ENCODE data around the gene CPM. TPM values are rescaled to one million over a fixed set of nuclear protein-coding genes. Genes with fewer than 3 reads are reported as not detected.

Gene CPM
- total RNA-seq, 1 experiment from 2014 or later: 13.3 TPM

- no peak for DNase-seq (ENCODE audit: low read depth)
Observed at GRCh38 chr12:68905733-68906132, 27.2 kb downstream of the CPM start.

GRCh38 chr12:68904351-68904962 is 28.5 kb downstream of the CPM start:
- DNase-seq (ENCODE audit: low read depth): no peak

GRCh38 chr12:68903511-68903910 is 29.5 kb downstream of the CPM start:
- no peak for DNase-seq (ENCODE audit: low read depth)

- no peak for DNase-seq (ENCODE audit: low read depth)
Observed at GRCh38 chr12:68901551-68901950, 31.4 kb downstream of the CPM start.

DNA sequence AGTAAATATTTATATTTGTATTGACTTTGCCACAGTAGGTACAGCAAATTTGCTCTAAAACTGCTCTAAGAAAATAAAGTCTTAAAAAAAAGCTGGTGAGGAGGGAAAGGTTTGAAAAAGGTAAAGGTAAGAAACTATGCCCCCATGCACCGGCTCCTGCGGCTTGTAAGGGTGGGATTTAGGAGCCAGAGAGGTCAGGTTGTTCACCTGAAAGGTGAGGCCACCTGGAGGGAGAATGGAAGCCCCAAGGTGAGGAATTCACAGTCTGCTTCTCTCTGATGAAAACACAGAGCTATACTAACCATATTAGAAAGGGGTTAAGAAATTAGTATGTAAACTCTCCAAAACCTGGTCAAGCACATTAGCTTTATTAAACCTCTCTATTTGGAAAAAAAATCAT is 31.8 kb downstream of the CPM start:
- no peak for DNase-seq (ENCODE audit: low read depth)

GRCh38 chr12:68900241-68900640 is 32.7 kb downstream of the CPM start:
- DNase-seq (ENCODE audit: low read depth): no peak

DNA sequence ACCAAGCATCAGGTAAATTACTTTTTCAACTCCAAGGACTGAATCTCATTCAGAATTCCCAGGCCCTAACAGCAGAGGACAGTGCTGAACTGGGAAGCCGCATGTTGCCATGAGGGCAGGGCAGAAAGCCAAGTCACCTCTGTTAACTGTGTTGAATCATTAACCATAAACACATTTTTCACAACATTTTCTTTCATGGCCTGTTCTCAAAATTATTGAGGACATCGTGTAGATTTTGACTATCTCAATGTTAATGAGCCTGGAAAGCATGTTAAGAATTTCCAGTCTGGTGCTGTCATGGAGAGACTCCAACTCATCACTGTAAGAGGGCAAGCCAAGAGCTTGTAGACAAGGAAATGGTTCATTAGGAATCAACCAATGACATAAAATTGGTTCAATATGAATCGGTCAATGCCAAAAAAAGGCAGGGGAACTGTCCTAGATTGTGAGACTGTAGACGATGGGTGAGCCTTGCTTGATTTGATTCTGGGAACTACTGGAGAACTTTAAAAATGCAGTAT is 33.7 kb downstream of the CPM start:
- DNase-seq (ENCODE audit: low read depth): peak; percentile 87

DNA sequence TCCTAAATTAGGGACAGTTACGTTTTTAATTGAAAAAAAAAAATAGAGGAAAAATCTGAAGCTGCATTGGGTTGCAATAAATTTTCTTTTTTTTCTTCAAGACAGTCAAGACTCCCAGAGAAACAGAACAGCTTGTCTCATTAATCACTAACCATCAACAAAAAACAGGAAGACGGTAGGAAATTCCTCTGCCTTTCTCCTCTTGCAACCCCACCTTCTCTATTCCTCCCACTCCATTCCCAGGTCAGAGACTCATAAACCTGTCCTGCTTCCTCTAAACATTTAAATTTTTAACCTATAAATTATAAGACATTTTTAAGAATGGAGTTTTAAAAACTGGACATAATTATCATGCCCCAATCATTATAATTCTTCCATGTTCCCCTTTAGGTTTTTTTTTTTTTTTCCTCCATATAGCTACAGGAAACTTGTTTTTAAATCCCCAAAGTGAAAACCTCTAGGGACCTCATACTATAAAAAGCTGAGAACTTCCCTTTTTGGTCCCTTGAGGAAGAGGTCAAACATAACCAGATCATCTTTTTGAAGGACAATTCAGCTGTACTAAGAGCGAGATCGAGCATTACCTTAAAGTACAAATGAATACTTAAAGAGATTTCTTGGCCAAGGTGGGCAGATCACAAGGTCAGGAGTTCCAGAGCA is 36.0 kb downstream of the CPM start:
- DNase-seq (ENCODE audit: low read depth): peak; percentile 17

DNA sequence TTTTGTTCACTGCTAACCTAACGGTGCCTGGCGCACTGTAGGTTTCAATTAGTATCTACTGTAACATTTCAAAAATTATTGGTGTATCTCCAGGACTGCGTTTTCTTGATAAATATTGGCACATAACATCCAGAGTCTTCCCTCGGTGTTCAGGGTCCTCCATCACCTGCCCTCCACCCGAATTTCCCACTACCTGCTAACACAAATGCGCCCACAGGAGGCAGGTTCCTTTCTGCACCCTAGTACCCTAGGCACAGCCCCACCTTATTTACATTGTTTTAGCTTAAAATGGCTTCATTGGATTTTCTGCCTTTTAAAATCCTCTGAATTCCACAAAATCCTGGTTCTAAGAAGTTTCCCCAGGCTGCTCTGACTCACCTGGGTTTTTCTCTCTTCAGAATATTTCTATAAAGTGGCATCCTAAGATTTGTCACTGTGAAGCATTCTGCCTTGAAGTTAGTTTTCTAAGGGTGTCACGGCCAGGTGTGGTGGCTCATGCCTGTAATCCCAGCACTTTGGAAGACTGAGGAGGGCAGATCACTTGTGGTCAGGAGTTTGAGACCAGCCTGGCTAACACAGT is 38.6 kb downstream of the CPM start:
- DNase-seq (ENCODE audit: low read depth): no peak

GRCh38 chr12:68893741-68894140 is 39.2 kb downstream of the CPM start:
- DNase-seq (ENCODE audit: low read depth): no peak

DNA sequence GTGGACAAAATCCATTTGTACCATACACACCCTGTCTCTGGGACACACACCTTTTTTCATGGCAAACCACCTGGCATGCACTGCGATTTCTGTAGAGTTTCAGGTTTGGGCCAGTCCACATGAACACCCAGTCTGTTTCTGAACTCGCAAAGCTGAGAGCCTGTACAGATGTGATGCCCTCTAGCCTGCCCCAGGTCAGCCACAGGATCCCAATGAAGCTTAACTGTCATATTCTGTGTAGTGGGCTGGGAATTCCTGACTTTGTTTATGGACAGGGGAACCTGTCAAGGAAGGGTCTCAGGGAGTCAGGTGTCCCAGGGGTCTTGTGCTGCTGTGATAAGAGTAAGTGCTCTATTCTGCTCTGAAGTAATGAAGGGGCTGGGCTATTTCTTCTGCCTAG is 39.8 kb downstream of the CPM start:
- no peak for DNase-seq (ENCODE audit: low read depth)

GRCh38 chr12:68891141-68891540 is 41.8 kb downstream of the CPM start:
- DNase-seq (ENCODE audit: low read depth): no peak

GRCh38 chr12:68890701-68891113 is 42.3 kb downstream of the CPM start:
- no peak for DNase-seq (ENCODE audit: low read depth)

DNA sequence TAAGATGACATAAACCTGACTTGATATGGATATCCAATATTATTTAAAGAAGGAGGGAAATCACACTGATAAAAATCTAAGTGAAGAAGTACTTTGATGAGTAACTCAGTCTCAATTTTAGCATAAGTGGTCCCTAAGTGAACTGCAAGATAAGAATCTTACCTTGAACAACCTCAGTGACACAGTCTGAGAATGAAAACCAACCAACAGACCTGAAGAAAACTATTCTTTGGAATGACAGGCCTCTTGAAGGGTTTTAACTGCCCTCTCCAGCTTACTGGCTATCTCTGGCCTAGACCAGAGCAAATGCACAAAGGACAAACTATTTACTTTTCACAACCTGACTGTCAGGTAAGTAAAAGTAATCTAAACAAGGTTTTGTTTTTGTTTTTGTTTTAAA is 44.7 kb downstream of the CPM start:
- no peak for DNase-seq (ENCODE audit: low read depth)

DNA sequence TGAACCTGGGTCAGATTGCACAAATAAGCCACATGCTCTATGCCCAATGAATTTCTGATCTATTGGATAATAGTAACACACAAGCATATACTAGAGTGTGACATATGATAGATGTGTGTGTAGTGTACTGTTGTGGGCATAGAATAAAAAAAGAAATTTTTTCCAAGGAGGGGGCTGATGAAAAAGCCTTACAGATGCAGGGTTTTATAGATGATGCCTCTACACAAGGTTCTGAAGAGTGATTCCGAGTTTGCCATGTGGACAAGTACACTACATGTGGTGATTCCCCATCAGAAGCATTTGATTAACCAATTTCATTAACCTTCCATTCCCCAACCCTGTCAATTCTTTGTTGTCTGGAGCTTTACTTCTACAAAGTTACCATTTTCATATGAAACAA is 45.3 kb downstream of the CPM start:
- DNase-seq (ENCODE audit: low read depth): no peak

DNA sequence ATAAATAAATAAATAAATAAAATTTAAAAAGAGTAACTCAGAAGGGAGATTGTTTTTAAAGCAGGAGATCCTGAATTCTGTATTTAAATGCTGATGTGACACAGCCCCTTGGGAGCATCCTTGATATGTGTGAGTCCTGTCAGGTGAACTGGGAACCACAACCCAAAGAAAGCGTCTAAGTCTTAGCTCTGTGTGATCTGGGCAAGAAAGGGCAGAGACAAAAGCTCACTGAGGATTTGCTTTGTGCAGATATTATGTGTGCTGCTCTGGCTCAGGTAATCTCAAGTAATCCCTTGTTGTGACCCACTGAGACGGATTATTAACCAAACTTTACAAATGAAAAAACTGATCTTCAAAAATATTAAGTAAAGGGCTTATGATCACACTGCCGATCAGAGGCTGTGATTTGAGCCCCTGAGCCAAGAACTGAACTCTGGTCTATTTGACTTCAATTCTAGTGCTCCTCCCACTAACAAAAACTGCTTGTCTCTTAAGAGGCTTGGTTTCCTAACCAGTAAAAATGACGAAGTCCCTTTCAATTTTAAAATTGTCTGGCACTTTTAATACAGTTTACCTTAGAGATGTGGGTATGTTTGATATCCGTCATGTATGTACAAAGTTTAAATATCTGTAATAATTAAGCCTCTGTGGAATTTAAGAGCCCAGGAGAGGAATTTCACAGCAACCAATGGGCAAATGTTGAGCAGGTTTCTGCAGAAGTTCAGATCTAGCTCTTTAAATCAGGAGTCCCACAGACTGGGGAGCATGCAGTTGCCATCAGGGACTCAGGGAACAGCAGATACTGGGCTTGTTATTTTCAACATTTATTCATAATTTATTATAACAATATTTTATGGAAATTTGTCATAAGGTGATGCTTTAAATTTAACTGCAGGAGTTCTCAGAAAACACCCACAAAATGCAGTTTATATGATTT is 46.1 kb downstream of the CPM start:
- DNase-seq (ENCODE audit: low read depth): no peak

DNA sequence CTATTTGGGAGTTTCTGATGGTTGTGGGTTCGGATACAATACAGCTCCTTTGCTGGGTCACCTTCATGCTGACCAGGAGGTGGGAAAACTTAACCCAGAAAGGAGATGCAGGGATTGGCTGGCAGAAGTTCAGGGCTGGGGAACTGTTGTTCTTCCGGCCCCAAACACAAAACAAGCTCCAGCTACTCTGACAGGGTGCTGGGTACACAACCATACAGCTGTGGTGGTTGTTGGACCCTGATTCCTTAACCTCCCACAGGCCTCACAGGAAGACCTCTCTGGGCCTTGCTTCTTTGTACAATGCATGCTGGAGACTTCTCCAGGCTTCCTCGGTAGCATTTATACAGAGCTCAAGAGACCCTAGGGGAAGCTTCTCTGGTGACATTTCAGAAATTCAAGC is 47.6 kb downstream of the CPM start:
- no peak for DNase-seq (ENCODE audit: low read depth)

- DNase-seq (ENCODE audit: low read depth): no peak
Observed at GRCh38 chr12:68884251-68884650, 48.7 kb downstream of the CPM start.

DNA sequence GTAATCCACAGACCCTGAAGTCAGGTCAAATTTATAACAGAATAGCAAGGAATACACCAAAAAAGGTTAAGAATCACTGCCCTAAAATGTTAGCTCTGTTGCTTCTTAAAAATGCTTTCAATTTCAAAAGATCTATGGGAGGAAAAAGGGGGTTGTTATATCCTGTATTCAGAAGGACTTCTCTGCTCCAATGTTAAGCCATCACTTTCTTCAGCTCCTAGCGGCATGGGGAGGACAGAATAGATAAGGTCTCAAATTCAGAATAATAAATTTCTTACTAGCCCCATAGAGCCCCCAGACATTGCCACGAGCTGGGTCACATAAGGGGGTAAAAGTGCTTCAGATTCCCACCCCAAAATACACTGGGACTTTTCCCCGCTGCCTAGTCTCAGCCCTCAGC is 49.8 kb downstream of the CPM start:
- DNase-seq (ENCODE audit: low read depth): no peak

- DNase-seq (ENCODE audit: low read depth): no peak
Observed at GRCh38 chr12:68882251-68882964, 50.6 kb downstream of the CPM start.

DNA sequence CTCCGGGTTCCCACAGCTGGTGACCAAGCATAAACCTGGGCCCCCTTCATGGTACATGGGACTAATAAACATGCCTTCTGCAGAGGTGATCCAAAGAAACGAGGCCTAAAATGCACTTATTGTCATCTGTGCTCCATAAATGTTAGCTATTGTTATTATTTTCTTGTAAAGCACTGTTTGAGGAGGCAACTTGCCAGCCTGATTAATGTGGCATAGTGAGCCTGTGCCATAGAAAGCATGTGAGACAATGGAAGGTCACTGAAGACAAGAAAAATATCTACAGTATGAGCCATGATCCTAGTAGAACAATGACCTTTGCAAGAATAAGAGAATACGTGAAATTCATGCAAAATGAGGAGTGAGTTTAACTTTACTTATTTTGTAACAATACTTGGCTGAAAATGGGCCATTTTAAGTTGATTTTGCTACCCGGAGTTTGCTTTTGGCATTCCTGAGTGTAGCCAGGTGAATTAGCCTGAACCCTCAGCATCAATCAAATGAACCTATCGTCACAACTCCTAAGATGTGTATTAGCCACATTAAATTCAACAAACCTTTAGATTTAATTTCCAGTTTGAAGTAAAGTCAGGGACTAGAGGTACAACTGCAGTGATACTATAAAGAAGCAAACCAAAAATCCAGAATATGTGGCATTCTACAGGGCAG is 52.2 kb downstream of the CPM start:
- DNase-seq (ENCODE audit: low read depth): no peak

Measured in LHCN-M2 (cell line).